GM13976 (cell line): ENCODE results near the gene KCNJ9.

ENCODE experiments used
- DNase-seq: peaks from one replicate; pipeline ENCODE4 v3.0.0; 2012; ENCODE audit warnings: low spot score
- in situ Hi-C: fragments of 300-500 bp; cut with MboI; formaldehyde crosslinking; loops from one replicate; pipeline ENCODE4 v1.12.0; 2022; ENCODE audit warnings: low sequenced_read_pairs, mixed read lengths, inconsistent platforms; ENCODE audit not compliant: unreplicated experiment
- TF ChIP-seq, protein P1 (sequence below): IDR thresholded peaks from 2 replicates; pipeline ENCODE4 v1.5.1; 2012; ENCODE audit warnings: borderline replicate concordance, mild to moderate bottlenecking; ENCODE audit not compliant: insufficient read depth; ENCODE audit errors: extremely low read depth, missing control alignments, control extremely low read depth

The KCNJ9 gene

DNA sequence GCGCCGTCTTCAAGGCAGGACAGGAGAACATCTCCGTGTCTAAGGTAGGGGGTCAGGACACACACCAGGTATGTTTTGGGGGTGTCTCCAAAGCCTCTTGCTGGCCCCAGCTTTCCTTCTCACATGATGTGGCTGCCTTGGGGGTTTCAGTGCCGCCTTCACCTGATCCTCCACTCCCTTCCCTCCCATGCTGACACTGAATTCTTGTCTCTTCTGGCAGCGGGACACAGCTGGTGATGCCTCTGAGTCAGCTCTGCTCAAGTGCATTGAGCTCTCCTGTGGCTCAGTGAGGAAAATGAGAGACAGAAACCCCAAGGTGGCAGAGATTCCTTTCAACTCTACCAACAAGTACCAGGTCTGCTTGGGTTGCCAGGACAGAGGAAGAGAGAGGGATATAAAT lies 47.7 kb downstream of the KCNJ9 start:
- no peak for DNase-seq
- in situ Hi-C loops: no loop called here
- TF ChIP-seq, protein P1, sequence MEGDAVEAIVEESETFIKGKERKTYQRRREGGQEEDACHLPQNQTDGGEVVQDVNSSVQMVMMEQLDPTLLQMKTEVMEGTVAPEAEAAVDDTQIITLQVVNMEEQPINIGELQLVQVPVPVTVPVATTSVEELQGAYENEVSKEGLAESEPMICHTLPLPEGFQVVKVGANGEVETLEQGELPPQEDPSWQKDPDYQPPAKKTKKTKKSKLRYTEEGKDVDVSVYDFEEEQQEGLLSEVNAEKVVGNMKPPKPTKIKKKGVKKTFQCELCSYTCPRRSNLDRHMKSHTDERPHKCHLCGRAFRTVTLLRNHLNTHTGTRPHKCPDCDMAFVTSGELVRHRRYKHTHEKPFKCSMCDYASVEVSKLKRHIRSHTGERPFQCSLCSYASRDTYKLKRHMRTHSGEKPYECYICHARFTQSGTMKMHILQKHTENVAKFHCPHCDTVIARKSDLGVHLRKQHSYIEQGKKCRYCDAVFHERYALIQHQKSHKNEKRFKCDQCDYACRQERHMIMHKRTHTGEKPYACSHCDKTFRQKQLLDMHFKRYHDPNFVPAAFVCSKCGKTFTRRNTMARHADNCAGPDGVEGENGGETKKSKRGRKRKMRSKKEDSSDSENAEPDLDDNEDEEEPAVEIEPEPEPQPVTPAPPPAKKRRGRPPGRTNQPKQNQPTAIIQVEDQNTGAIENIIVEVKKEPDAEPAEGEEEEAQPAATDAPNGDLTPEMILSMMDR: no peak

DNA sequence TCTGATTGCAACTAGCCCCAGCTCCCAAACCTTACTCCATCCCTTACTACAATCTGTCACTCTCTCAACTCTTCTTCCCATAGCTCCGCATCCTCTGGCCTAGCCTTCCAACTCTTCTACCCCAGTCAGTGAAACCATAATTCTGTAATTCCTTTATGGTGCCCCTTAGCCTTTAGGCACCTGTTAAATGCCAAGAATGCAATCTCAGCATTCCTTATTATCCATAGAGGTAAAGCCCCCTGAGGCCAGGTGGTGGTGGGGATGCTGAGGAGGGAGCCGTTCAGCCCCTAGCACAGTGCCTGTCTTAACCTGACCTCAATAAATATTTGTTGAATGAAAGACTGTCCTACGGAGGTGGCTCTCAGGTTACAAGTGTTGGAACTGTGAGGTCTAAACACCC lies 48.2 kb downstream of the KCNJ9 start:
- TF ChIP-seq, protein P1: no peak
- DNase-seq: no peak
- in situ Hi-C loops: no loop called here

DNA sequence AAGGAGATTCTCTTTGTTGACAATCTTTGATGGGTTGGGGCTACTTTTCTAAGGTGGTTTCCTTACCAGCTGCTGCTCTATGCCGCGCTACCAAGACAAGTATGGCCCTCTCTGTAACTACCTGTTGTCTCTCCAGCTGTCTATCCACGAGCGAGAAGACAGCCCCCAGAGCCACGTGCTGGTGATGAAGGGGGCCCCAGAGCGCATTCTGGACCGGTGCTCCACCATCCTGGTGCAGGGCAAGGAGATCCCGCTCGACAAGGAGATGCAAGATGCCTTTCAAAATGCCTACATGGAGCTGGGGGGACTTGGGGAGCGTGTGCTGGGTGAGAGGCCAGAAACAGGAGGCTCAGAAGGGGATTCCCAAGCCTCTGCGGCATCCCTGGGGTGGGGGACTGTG lies 48.6 kb downstream of the KCNJ9 start:
- DNase-seq: no peak
- in situ Hi-C loops: no loop called here
- TF ChIP-seq, protein P1: no peak

DNA sequence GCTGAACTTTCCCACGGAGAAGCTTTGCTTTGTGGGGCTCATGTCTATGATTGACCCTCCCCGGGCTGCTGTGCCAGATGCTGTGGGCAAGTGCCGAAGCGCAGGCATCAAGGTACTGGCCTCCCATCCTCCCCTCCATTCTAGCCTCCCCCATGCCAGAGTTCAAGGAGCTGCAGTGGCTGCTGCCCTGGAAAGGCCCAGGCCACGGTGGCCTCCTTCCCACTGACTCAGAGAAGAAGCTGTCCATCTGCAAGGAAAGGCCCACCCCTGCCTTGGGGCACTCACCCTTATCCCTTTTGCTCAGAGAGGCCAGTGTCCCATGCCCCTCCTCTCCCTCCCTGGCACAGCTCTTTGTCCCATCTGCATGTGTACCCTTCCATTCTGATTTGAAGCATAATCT lies 49.1 kb downstream of the KCNJ9 start:
- TF ChIP-seq, protein P1: no peak
- in situ Hi-C loops: no loop called here

DNA sequence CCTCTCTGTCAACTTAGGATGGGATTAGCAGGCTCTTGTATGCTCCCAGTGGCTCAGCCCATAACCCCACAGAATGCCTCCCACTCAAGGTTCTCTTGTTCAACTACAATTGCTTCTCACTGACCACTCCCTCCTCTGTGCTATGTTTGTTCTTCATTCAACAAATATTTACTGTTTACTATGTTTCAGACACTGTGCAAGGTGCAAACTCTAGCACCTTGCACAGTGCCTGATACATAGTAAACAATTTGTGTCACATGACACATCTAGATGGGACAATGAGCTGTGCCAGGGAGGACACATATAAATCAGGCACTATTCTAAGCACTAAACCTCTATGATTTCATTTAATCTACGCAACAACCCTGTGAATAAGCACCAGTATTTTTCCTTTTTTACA lies 49.6 kb downstream of the KCNJ9 start:
- in situ Hi-C loops: no loop called here
- DNase-seq: no peak
- TF ChIP-seq, protein P1: no peak

More for the DNA sequence above, 49.1 kb downstream of the KCNJ9 start:
- DNase-seq: no peak

DNA sequence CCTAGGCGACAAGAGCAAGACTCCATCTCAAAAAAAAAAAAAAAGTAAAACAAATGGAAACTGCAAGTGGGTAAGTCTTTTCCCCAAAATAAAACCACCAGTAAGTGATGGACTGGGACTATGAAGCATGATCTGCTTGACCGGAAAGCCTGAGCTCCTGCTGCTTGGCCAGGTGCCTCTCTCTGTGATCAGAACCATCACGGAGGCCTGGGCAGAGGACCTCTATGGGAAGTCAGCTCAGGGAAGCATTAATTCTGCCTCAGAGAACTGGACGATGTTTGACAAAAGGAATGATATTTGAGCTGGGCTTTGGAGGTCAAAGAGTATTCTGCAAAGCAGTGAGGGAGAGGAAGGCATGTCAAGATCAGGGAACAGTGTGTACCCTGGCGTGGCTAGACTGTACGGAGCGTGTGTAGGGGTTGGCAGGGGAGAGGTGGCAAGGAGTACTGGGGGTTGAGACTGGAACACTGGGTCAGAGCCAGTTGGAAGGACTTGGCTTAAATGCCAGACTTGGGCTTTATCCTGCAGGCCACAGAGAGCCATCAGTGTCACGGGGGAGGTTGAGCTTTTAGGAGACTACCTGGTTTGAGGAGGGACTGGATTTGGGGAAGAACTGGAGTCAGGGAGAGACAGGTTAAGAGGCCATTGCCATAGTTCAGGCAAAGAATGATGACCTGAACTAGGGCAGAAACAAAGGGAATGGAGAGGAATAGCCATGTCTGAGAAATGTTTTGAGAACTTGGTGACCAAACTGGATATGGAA lies 50.6 kb downstream of the KCNJ9 start:
- no peak for DNase-seq
- in situ Hi-C loops: no loop called here
- TF ChIP-seq, protein P1: no peak
